ENCODE results near the gene SPOCK1. TPM values are rescaled to one million over a fixed set of nuclear protein-coding genes. Genes with fewer than 3 reads are reported as not detected.

SPOCK1 gene
- total RNA-seq, 1 experiment from 2014 or later = 10.9 TPM

- Histone ChIP-seq H4K20me1 (ENCODE audit: control insufficient read depth, insufficient read depth, insufficient read length) (no peaks in the 10 kb centered on the region), H2BK20ac (ENCODE audit: low read depth, low read length, poor library complexity, severe bottlenecking) (no peak overlapping the region), H3K4me2 (ENCODE audit: insufficient read depth, insufficient read length, low read length) (no peak overlapping the region), H4K91ac (ENCODE audit: insufficient read length, low read depth, low read length) (no peak overlapping the region), H3K56ac (ENCODE audit: insufficient read length, low read depth, low read length) (no peak overlapping the region), H3K9me3 (ENCODE audit: control insufficient read depth, low read depth, low read length) (no peaks in the 10 kb centered on the region), H2AK5ac (ENCODE audit: insufficient read length, low read length) (no peak overlapping the region), H2AFZ (ENCODE audit: low read length) (no peak overlapping the region), H3K23me2 (ENCODE audit: insufficient read length, low read depth, low read length, poor library complexity, severe bottlenecking) (no peaks in the 10 kb centered on the region), H3T11ph (ENCODE audit: low read length) (no peak overlapping the region), H3K23ac (ENCODE audit: insufficient read length, low read depth, low read length) (no peak overlapping the region), H3K27me3 (ENCODE audit: insufficient read depth, low read length) (no peaks in the 10 kb centered on the region), H4K5ac (ENCODE audit: insufficient read length, low read depth, low read length) (no peak overlapping the region), H3K9ac (ENCODE audit: extremely low read depth, insufficient read length, low read length) (no peak overlapping the region), H3K14ac (ENCODE audit: insufficient read depth, low read length) (no peak overlapping the region), H3K18ac (ENCODE audit: insufficient read length, low read depth, low read length) (no peak overlapping the region), H3K4ac (ENCODE audit: low read depth, low read length) (no peak overlapping the region), H4K8ac (replicated peaks; ENCODE audit: insufficient read length, low read depth, low read length) (no peak overlapping the region), H3K4me1 (ENCODE audit: insufficient read depth, low read length) (0 out of 2 replicates have a peak, but pooled peaks cover under 1% of the 10 kb centered on the region), H3K79me2 (ENCODE audit: insufficient read depth, low read length) (no peaks in the 10 kb centered on the region), H3K27ac (ENCODE audit: insufficient read length, low read depth, low read length) (no peak overlapping the region), H2BK5ac (ENCODE audit: insufficient read length, low read length) (no peak overlapping the region), H2BK15ac (ENCODE audit: low read depth, low read length) (no peak overlapping the region), H3K79me1 (ENCODE audit: insufficient read depth, low read depth, low read length, poor library complexity, severe bottlenecking) (no peaks in the 10 kb centered on the region), H2BK12ac (ENCODE audit: insufficient read length, low read depth, low read length) (no peak overlapping the region), H2BK120ac (ENCODE audit: low read depth, low read length, poor library complexity, severe bottlenecking) (no peak overlapping the region)
- no CpG with 5 or more reads among the region's 3 CpGs for WGBS (ENCODE audit: extremely low coverage, insufficient read length, low lambda C conversion rate)
- Mint-ChIP-seq H3K4me3 (no peak overlapping the region), H3K36me3 (ENCODE audit: insufficient read depth in 1 of 3, low read depth in 3 of 3) (no peaks in the 10 kb centered on the region), H3K27ac (no peak overlapping the region), H3K27me3 (ENCODE audit: low read depth) (no peaks in the 10 kb centered on the region), H3K4me1 (peaks cover 23 to 24% of the 10 kb centered on the region in 2 experiments), H3K9me3 (no peaks in the 10 kb centered on the region)
- TF ChIP-seq, protein P1, sequence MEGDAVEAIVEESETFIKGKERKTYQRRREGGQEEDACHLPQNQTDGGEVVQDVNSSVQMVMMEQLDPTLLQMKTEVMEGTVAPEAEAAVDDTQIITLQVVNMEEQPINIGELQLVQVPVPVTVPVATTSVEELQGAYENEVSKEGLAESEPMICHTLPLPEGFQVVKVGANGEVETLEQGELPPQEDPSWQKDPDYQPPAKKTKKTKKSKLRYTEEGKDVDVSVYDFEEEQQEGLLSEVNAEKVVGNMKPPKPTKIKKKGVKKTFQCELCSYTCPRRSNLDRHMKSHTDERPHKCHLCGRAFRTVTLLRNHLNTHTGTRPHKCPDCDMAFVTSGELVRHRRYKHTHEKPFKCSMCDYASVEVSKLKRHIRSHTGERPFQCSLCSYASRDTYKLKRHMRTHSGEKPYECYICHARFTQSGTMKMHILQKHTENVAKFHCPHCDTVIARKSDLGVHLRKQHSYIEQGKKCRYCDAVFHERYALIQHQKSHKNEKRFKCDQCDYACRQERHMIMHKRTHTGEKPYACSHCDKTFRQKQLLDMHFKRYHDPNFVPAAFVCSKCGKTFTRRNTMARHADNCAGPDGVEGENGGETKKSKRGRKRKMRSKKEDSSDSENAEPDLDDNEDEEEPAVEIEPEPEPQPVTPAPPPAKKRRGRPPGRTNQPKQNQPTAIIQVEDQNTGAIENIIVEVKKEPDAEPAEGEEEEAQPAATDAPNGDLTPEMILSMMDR (conservative IDR thresholded peaks at IDR 0.05) = no peak
- no peak for DNase-seq
Measured at GRCh38 chr5:137073189-137073588, 425.9 kb downstream of the SPOCK1 start.

All from H9 (cell line).